SU-DHL-6 (cell line): Measurements from ENCODE around the gene PTPRA.

Source experiments
- EZH2phosphoT487 ChIP-seq: fragments of 200-600 bp; sonication (generic), shearing (Covaris generic); conservative IDR thresholded peaks from 2 replicates; pipeline ENCODE4 v1.6.1; 2018; ENCODE audit warnings: mild to moderate bottlenecking, antibody characterized with exemption, low read length, moderate library complexity, mixed read lengths
- TF ChIP-seq, protein P1 (sequence below): fragments of 200-600 bp; sonication (generic); IDR thresholded peaks from one replicate; pipeline ENCODE4 v1.5.1; 2017; ENCODE audit warnings: antibody characterized with exemption, mild to moderate bottlenecking, low read length, moderate library complexity; ENCODE audit not compliant: insufficient read depth, poor library complexity, severe bottlenecking

DNA sequence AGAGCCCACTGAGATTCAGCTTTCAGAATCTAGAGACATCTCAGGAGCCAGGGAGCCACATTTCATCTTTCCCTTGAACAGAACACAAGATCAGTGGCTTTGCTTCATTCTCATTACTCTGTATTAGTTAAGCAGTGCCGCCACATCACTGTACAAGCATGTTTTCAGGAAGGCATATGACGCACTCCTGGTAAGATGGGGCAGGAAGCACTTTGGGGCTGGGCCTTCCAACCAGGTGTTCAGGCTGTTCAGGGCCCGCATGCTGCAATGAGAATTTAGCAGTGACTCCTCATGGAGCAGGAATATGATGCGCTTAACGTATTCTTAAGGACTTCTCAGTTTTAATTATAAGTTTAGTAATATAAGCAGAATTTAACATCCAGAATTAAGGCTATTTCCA is 140.5 kb downstream of the PTPRA start:
- TF ChIP-seq, protein P1, sequence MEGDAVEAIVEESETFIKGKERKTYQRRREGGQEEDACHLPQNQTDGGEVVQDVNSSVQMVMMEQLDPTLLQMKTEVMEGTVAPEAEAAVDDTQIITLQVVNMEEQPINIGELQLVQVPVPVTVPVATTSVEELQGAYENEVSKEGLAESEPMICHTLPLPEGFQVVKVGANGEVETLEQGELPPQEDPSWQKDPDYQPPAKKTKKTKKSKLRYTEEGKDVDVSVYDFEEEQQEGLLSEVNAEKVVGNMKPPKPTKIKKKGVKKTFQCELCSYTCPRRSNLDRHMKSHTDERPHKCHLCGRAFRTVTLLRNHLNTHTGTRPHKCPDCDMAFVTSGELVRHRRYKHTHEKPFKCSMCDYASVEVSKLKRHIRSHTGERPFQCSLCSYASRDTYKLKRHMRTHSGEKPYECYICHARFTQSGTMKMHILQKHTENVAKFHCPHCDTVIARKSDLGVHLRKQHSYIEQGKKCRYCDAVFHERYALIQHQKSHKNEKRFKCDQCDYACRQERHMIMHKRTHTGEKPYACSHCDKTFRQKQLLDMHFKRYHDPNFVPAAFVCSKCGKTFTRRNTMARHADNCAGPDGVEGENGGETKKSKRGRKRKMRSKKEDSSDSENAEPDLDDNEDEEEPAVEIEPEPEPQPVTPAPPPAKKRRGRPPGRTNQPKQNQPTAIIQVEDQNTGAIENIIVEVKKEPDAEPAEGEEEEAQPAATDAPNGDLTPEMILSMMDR: no peak
- TF ChIP-seq EZH2phosphoT487: no peak
